ENCODE measurements around the gene PPIAL4G. TPM values are rescaled to one million over a fixed set of nuclear protein-coding genes. Genes with fewer than 3 reads are reported as not detected.
"Not testable (repeated sequence)": the region's sequence is repeated elsewhere in the genome, so short reads cannot be mapped to it uniquely, and the experiment has no call there.

PPIAL4G gene
- total RNA-seq, 1 experiment from 2014 or later: not detected

GRCh38 chr1:148522561-148523204 lies 39.6 kb upstream of the PPIAL4G start (continued):
- peak; percentile 98 for TF ChIP-seq SMAD3 (CRISPR knock-in tag; IDR thresholded peaks at IDR 0.05; ENCODE audit: borderline replicate concordance)
- TF ChIP-seq ZNF121 (CRISPR knock-in tag; IDR thresholded peaks at IDR 0.05): peak; percentile 33; the same call in 1 of the 2 replicates
- peak; percentile 90; the same call in 1 of the 2 replicates for TF ChIP-seq E2F1 (CRISPR knock-in tag; IDR thresholded peaks at IDR 0.05)
- peak; percentile 86; the same call in 1 of the 2 replicates for TF ChIP-seq NR3C1 (CRISPR knock-in tag; conservative IDR thresholded peaks at IDR 0.05; ENCODE audit: low read depth)
- peak; percentile 87 for TF ChIP-seq FOXJ3 (CRISPR knock-in tag; IDR thresholded peaks at IDR 0.05; ENCODE audit: borderline replicate concordance)
- peak; percentile 99 for TF ChIP-seq NFATC4 (CRISPR knock-in tag; IDR thresholded peaks at IDR 0.05)
- peak; percentile 100 for TF ChIP-seq ZNF416 (CRISPR knock-in tag; IDR thresholded peaks at IDR 0.05)
- peak; percentile 99 for TF ChIP-seq ZNF425 (CRISPR knock-in tag; conservative IDR thresholded peaks at IDR 0.05)
- TF ChIP-seq ZNF232 (CRISPR knock-in tag; IDR thresholded peaks at IDR 0.05): peak; percentile 94; the same call in 1 of the 2 replicates

GRCh38 chr1:148522072-148522471 lies 39.0 kb upstream of the PPIAL4G start:
- DNase-seq (ENCODE audit: low spot score): peak; percentile 83
- ATAC-seq: peak; percentile 28
- Mint-ChIP-seq H3K27ac (peak overlapping the region; percentile 99), H3K4me3 (peak overlapping the region; percentile 60)
- H3K4me1 Mint-ChIP-seq; H3K27me3 Mint-ChIP-seq (ENCODE audit: low read depth); H3K9me3 Mint-ChIP-seq; CTCF ChIA-PET; H3K36me3 Mint-ChIP-seq: not testable (repeated sequence)
- POLR2A ChIA-PET: interaction anchor here (1.4 kb wide), 1 partner anchor 188 kb away, joined by 10 read pairs; no protein-coding TSS in a partner anchor

GRCh38 chr1:148514310-148514709 lies 31.2 kb upstream of the PPIAL4G start:
- H3K36me3 Mint-ChIP-seq; DNase-seq (ENCODE audit: low spot score); POLR2A ChIA-PET; ATAC-seq; CTCF ChIA-PET; H3K4me1 Mint-ChIP-seq; H3K4me3 Mint-ChIP-seq; H3K9me3 Mint-ChIP-seq; H3K27me3 Mint-ChIP-seq (ENCODE audit: low read depth); H3K27ac Mint-ChIP-seq: not testable (repeated sequence)

GRCh38 chr1:148512571-148513184 lies 29.6 kb upstream of the PPIAL4G start:
- H3K4me3 Mint-ChIP-seq; CTCF ChIA-PET; H3K36me3 Mint-ChIP-seq; DNase-seq (ENCODE audit: low spot score); ATAC-seq; H3K27ac Mint-ChIP-seq; H3K27me3 Mint-ChIP-seq (ENCODE audit: low read depth); POLR2A ChIA-PET; H3K4me1 Mint-ChIP-seq; H3K9me3 Mint-ChIP-seq: not testable (repeated sequence)

GRCh38 chr1:148493933-148494332 lies 10.8 kb upstream of the PPIAL4G start:
- H3K4me1 Mint-ChIP-seq; H3K4me3 Mint-ChIP-seq; H3K27ac Mint-ChIP-seq; H3K36me3 Mint-ChIP-seq; H3K9me3 Mint-ChIP-seq; DNase-seq (ENCODE audit: low spot score); ATAC-seq; CTCF ChIA-PET; POLR2A ChIA-PET; H3K27me3 Mint-ChIP-seq (ENCODE audit: low read depth): not testable (repeated sequence)

- H3K27me3 Mint-ChIP-seq (ENCODE audit: low read depth); POLR2A ChIA-PET; ATAC-seq; H3K36me3 Mint-ChIP-seq; CTCF ChIA-PET; H3K27ac Mint-ChIP-seq; H3K9me3 Mint-ChIP-seq; H3K4me3 Mint-ChIP-seq; DNase-seq (ENCODE audit: low spot score); H3K4me1 Mint-ChIP-seq: not testable (repeated sequence)
Observed at GRCh38 chr1:148481134-148481533, 2.0 kb downstream of the PPIAL4G start.

- H3K4me3 Mint-ChIP-seq: peak overlapping the region; percentile 64
- H3K36me3 Mint-ChIP-seq; H3K4me1 Mint-ChIP-seq; CTCF ChIA-PET; POLR2A ChIA-PET; H3K27ac Mint-ChIP-seq; DNase-seq (ENCODE audit: low spot score); H3K27me3 Mint-ChIP-seq (ENCODE audit: low read depth); H3K9me3 Mint-ChIP-seq; ATAC-seq: not testable (repeated sequence)
Observed at GRCh38 chr1:148459694-148460093, 23.4 kb downstream of the PPIAL4G start.

GRCh38 chr1:148458901-148459581 lies 24.1 kb downstream of the PPIAL4G start:
- H3K4me1 Mint-ChIP-seq; H3K9me3 Mint-ChIP-seq; H3K27me3 Mint-ChIP-seq (ENCODE audit: low read depth); ATAC-seq; H3K27ac Mint-ChIP-seq; H3K36me3 Mint-ChIP-seq; POLR2A ChIA-PET; CTCF ChIA-PET: not testable (repeated sequence)
- DNase-seq (ENCODE audit: low spot score): peak; percentile 57
- H3K4me3 Mint-ChIP-seq: peak overlapping the region; percentile 64

- H3K27me3 Mint-ChIP-seq (ENCODE audit: low read depth); H3K36me3 Mint-ChIP-seq; CTCF ChIA-PET; ATAC-seq; POLR2A ChIA-PET; H3K4me1 Mint-ChIP-seq; H3K9me3 Mint-ChIP-seq; DNase-seq (ENCODE audit: low spot score): not testable (repeated sequence)
- peak overlapping the region; percentile 85 for H3K27ac Mint-ChIP-seq
- H3K4me3 Mint-ChIP-seq: peak overlapping the region; percentile 78
Observed at GRCh38 chr1:148458398-148458797, 24.7 kb downstream of the PPIAL4G start.

All from WTC11 (cell line).